Gastrocnemius medialis (tissue), 4 donors: ENCODE data around the gene DUSP2. TPM values are rescaled to one million over a fixed set of nuclear protein-coding genes. Genes with fewer than 3 reads are reported as not detected.

Experiments used
- ATAC-seq, 2 donors: fragments of 150-250 bp; one replicate each; pipeline ENCODE4 v1.9.1; 2016
- DNase-seq, 2 donors: peaks; one replicate each; pipeline ENCODE4 v3.0.0-alpha.2; 2019
- H3K27ac ChIP-seq, 4 donors: fragments of 200-600 bp; sonication (generic); 1 replicate in 1 of 4; 2 replicates in 3 of 4; pipeline ENCODE4 v1.5.1; 2016 to 2018; ENCODE audit warnings: mild to moderate bottlenecking in 2 of 4, moderate library complexity in 1 of 4
- H3K27me3 ChIP-seq, 3 donors: fragments of 200-600 bp; sonication (generic) in 2 of 3; 1 replicate in 1 of 3; 2 replicates in 2 of 3; pipeline versions ENCODE4 v1.5.1 to v1.6.0; 2016 to 2019; ENCODE audit warnings: mild to moderate bottlenecking in 1 of 3, moderate library complexity in 1 of 3
- H3K36me3 ChIP-seq, 2 donors: fragments of 200-600 bp; sonication (generic) in 1 of 2; one replicate each; pipeline ENCODE4 v1.5.1; 2017 to 2018
- H3K4me1 ChIP-seq, 2 donors: fragments of 200-600 bp; sonication (generic) in 1 of 2; one replicate each; pipeline ENCODE4 v1.5.1; 2016 to 2017; ENCODE audit warnings: mild to moderate bottlenecking in 2 of 2
- H3K4me3 ChIP-seq, 4 donors: fragments of 200-600 bp; sonication (generic) in 3 of 4; 1 replicate in 1 of 4; 2 replicates in 3 of 4; pipeline ENCODE4 v1.5.1; 2016 to 2019; ENCODE audit warnings: mild to moderate bottlenecking in 2 of 4
- H3K9me3 ChIP-seq, 3 donors: fragments of 200-600 bp; sonication (generic) in 2 of 3; 1 replicate in 1 of 3; 2 replicates in 2 of 3; pipeline ENCODE4 v1.5.1; 2016 to 2019
- CTCF ChIP-seq, 5 experiments: fragments of 450-650 bp in 3 of 5; fragments of 200-600 bp in 2 of 5; sonication (generic) in 2 of 5; IDR thresholded peaks in 4 of 5; conservative IDR thresholded peaks in 1 of 5; 1 replicate in 4 of 5; 2 replicates in 1 of 5; pipeline ENCODE4 v1.5.1; 2016 to 2019; ENCODE audit warnings: antibody characterized with exemption in 5 of 5, mild to moderate bottlenecking in 3 of 5, moderate library complexity in 3 of 5
- POLR2A ChIP-seq, 2 donors: fragments of 450-650 bp; IDR thresholded peaks; one replicate each; pipeline ENCODE4 v1.6.1; 2017; ENCODE audit warnings: antibody characterized with exemption in 2 of 2, mild to moderate bottlenecking in 2 of 2, moderate library complexity in 2 of 2
- in situ Hi-C, 4 donors: fragments of 200-750 bp; cut with MboI; loops; one replicate each; pipeline versions ENCODE4 v1.15.0 to v1.8.0; 2017; ENCODE audit warnings: low sequenced_read_pairs in 4 of 4
- intact Hi-C: fragments of 100-400 bp; cut with DNase I; formaldehyde crosslinking; loops from one replicate; pipeline ENCODE4 v1.15.1; 2023; ENCODE audit warnings: low total_unique reads
- total RNA-seq, 4 donors: library from RNA; depleted of rRNA; stranded (reverse); fragments of >200 nt; gene quantifications; one replicate each; pipeline versions ENCODE4 v1.1.0 to v1.2.3, GENCODE V29; 2016

Gene DUSP2
- total RNA-seq, 4 donors from 2014 or later, result 1.6 to 4.0 (median 2.9) TPM

- peaks cover 6 to 10% of the 10 kb centered on the region in 2 donors for H3K4me1 ChIP-seq
- peak; percentile 4 to 9 for DNase-seq
- ATAC-seq, result no peak
- no peaks in the 10 kb centered on the region for H3K9me3 ChIP-seq
- H3K27ac ChIP-seq, result peak overlapping the region in 3 of 4 donors; percentile 38 to 46 (median 38)
- no peak overlapping the region for H3K4me3 ChIP-seq
- TF ChIP-seq POLR2A (IDR thresholded peaks at IDR 0.05) (no peak), CTCF (IDR thresholded peaks at IDR 0.05 in 4 of 5, conservative IDR thresholded peaks at IDR 0.05 in 1 of 5) (no peak)
- no peaks in the 10 kb centered on the region for H3K27me3 ChIP-seq
- no peaks in the 10 kb centered on the region for H3K36me3 ChIP-seq
- intact Hi-C loops (no loop called here), in situ Hi-C loops (loop anchor here in 2 of 4 donors (25.0 kb wide), 1 partner anchor 92 kb away; no protein-coding TSS in a partner anchor)
Measured at GRCh38 chr2:96103761-96104486, 41.3 kb downstream of the DUSP2 start.

GRCh38 chr2:96103187-96103601 lies 42.0 kb downstream of the DUSP2 start:
- Histone ChIP-seq H3K27ac (peak overlapping the region in 2 of 4 donors; percentile 33 to 38), H3K36me3 (no peaks in the 10 kb centered on the region), H3K4me3 (no peak overlapping the region), H3K4me1 (peaks cover 13 to 17% of the 10 kb centered on the region in 2 donors), H3K27me3 (no peaks in the 10 kb centered on the region), H3K9me3 (no peaks in the 10 kb centered on the region)
- no peak for TF ChIP-seq POLR2A (IDR thresholded peaks at IDR 0.05)
- TF ChIP-seq CTCF (IDR thresholded peaks at IDR 0.05 in 4 of 5, conservative IDR thresholded peaks at IDR 0.05 in 1 of 5), result no peak
- ATAC-seq (no peak), DNase-seq (peak in 1 of 2 donors; percentile 0)
- in situ Hi-C loops (loop anchor here in 2 of 4 donors (25.0 kb wide), 1 partner anchor 91 kb away; no protein-coding TSS in a partner anchor), intact Hi-C loops (no loop called here)

GRCh38 chr2:96102596-96103186 lies 42.5 kb downstream of the DUSP2 start:
- intact Hi-C loops, result no loop called here
- Histone ChIP-seq H3K9me3 (no peaks in the 10 kb centered on the region), H3K27me3 (no peaks in the 10 kb centered on the region), H3K4me1 (peaks cover 14 to 19% of the 10 kb centered on the region in 2 donors), H3K4me3 (no peak overlapping the region), H3K27ac (no peak overlapping the region), H3K36me3 (no peaks in the 10 kb centered on the region)
- DNase-seq, result peak in 1 of 2 donors; percentile 6
- ATAC-seq, result no peak
- in situ Hi-C loops, result loop anchor here in 2 of 4 donors (25.0 kb wide), 1 partner anchor 90 kb away; no protein-coding TSS in a partner anchor
- TF ChIP-seq CTCF (IDR thresholded peaks at IDR 0.05 in 4 of 5, conservative IDR thresholded peaks at IDR 0.05 in 1 of 5), result no peak
- no peak for TF ChIP-seq POLR2A (IDR thresholded peaks at IDR 0.05)

- in situ Hi-C loops, result loop anchor here in 2 of 4 donors (25.0 kb wide), 1 partner anchor 89 kb away; no protein-coding TSS in a partner anchor
- peak overlapping the region in 3 of 4 donors; percentile 15 to 77 (median 20) for H3K27ac ChIP-seq
- H3K27me3 ChIP-seq, result no peaks in the 10 kb centered on the region
- ATAC-seq, result no peak
- H3K4me1 ChIP-seq, result peaks cover 14 to 19% of the 10 kb centered on the region in 2 donors
- TF ChIP-seq POLR2A (IDR thresholded peaks at IDR 0.05), result no peak
- H3K9me3 ChIP-seq, result no peaks in the 10 kb centered on the region
- H3K36me3 ChIP-seq, result no peaks in the 10 kb centered on the region
- DNase-seq, result peak; percentile 1 to 8
- intact Hi-C loops, result no loop called here
- H3K4me3 ChIP-seq, result no peak overlapping the region
Measured at GRCh38 chr2:96100893-96101304, 44.3 kb downstream of the DUSP2 start.
